Activated naive CD4-positive, alpha-beta T cell treated with anti-CD3 and anti-CD28 coated beads, Interleukin-2, amount 50 U/mL, for 72 hours (primary cell): ENCODE results near the gene VPS13D. TPM values are rescaled to one million over a fixed set of nuclear protein-coding genes. Genes with fewer than 3 reads are reported as not detected.

ENCODE experiments used
- ATAC-seq, 2 donors: fragments of 150-1000 bp; cut with Tn5 transposase; 2 replicates each; pipeline ENCODE4 v1.10.0; 2021; ENCODE audit warnings: mild to moderate bottlenecking in 2 of 2, moderate library complexity in 2 of 2
- DNase-seq, 2 donors: peaks; one replicate each; pipeline ENCODE4 v3.0.0; 2021 to 2022; ENCODE audit warnings: low spot score in 2 of 2
- H3K27ac Mint-ChIP-seq, 2 donors: one replicate each; pipeline ENCODE4 v1.8.0; 2022; ENCODE audit warnings: mild to moderate bottlenecking in 2 of 2, mixed read lengths in 2 of 2
- H3K36me3 Mint-ChIP-seq, 2 donors: one replicate each; pipeline ENCODE4 v1.8.0; 2022; ENCODE audit warnings: mixed read lengths in 2 of 2
- H3K9me3 Mint-ChIP-seq, 2 donors: one replicate each; pipeline ENCODE4 v1.8.0; 2022; ENCODE audit warnings: mixed read lengths in 2 of 2
- total RNA-seq, 2 donors: library from RNA; stranded (reverse); gene quantifications; one replicate each; pipeline ENCODE4 v1.2.3, GENCODE V29; 2022

The VPS13D gene
- total RNA-seq, 2 donors from 2014 or later = 31.2 to 40.7 TPM

GRCh38 chr1:12407962-12408454 is 178.2 kb downstream of the VPS13D start:
- Mint-ChIP-seq H3K9me3 (peaks cover 8 to 9% of the 10 kb centered on the region in 2 donors), H3K36me3 (peaks cover 47 to 59% of the 10 kb centered on the region in 2 donors), H3K27ac (peak overlapping the region in 1 of 2 donors; percentile 70)
- peak in 1 of 2 donors; percentile 16 for ATAC-seq
- no peak for DNase-seq

DNA sequence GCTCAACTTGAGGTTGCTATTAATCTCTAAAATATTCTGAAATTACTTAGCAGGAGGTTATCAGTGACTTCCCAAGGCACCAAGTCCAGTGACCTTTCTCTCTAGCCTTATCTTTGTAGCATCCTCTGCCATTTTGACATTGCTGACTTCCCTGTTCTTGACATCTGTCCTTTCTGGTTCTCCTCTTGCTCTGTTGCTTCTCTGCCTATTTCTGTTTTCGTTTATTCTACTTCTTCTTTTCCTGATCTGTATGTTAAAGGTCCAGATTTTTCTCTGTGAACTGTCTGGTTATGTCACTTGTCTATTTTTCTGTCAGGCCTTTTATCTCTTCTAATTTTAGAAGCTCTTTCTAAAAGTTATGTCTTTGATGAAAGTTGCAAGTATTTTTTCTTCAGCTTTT is 178.8 kb downstream of the VPS13D start:
- H3K27ac Mint-ChIP-seq = peak overlapping the region in 1 of 2 donors; percentile 4
- H3K36me3 Mint-ChIP-seq = peaks cover 43 to 55% of the 10 kb centered on the region in 2 donors
- no peak for DNase-seq
- no peak for ATAC-seq
- H3K9me3 Mint-ChIP-seq = peaks cover 8 to 9% of the 10 kb centered on the region in 2 donors

DNA sequence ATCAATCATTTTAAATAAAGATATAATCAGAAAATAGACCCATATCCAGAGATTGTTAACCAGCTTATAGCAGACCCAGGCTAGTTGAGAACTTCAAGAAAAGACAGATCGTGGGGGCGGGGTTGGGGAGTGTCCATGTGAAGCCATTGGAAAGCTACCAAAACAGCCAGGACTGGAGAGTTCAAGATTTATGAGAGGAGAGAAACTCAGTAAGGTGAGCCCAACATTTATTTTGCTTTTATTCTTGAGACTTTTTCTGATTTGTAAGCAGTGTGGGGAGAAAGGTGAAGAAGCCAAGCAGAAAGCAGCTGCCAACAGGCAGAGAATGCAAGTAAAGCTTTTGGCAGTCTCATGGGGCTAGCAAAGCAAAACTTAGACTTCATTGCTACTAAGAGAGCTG is 179.9 kb downstream of the VPS13D start:
- peak overlapping the region in 1 of 2 donors; percentile 55 for H3K27ac Mint-ChIP-seq
- DNase-seq (no peak), ATAC-seq (no peak)
- peaks cover 8 to 9% of the 10 kb centered on the region in 2 donors for H3K9me3 Mint-ChIP-seq
- peaks cover 36 to 45% of the 10 kb centered on the region in 2 donors for H3K36me3 Mint-ChIP-seq

DNA sequence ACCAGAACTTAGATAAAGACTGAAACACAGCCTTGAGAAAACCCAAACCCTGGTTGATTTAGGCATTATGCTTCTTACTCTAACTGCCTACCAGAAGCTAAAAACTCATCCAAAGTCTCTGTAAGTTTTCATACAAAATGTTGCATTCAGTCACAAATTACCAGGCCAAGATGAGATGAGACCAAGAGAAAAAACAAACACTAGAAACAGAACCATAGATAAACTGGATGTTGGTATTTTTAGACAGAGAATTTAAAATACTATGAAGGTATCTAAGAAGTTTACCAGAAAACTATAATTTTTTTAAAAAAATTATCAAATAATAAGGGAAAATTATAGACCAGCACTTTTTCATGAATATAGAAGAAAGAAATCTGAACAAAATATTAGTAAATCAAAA is 180.5 kb downstream of the VPS13D start:
- ATAC-seq = no peak
- H3K27ac Mint-ChIP-seq = no peak overlapping the region
- no peak for DNase-seq
- peaks cover 8 to 9% of the 10 kb centered on the region in 2 donors for H3K9me3 Mint-ChIP-seq
- peaks cover 31 to 49% of the 10 kb centered on the region in 2 donors for H3K36me3 Mint-ChIP-seq

DNA sequence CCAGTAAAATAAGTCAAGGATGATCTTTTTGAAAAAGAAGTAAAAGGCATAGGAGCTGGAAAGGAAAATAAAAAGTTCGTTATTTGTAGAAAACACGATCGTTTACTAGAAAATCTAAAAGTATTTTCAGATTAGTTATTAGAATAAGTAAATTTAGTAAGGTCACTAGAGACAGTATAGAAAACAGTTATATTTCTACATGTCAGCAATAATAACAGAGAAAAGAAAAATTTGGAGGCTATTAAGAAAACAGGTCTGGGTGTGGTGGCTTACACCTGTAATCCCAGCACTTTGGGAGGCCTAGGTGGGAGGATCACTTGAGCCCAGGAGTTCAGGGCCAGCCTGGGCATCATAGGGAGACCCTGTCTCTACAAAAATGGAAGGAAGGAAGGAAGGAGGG is 181.3 kb downstream of the VPS13D start:
- no peak for DNase-seq
- Mint-ChIP-seq H3K36me3 (peaks cover 34 to 54% of the 10 kb centered on the region in 2 donors), H3K27ac (no peak overlapping the region), H3K9me3 (peaks cover 8 to 9% of the 10 kb centered on the region in 2 donors)
- no peak for ATAC-seq

DNA sequence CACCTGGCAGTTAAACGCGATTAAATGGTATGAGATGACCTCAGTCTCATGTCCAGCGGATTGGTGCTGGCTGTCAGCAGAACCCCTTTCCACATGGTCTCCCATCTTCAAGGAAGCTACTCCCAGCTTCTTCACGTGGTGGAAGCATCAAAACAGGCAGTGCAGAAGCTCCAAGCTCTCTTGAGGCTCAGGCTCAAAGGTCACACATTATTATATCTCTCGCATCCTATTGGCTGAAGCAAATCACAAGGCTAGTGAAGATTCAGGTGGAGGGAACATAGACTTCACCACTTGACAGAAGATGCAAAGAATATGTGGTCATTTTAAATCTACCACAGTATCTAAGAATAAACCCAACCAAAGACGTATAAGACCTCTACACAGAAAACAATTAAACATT is 181.9 kb downstream of the VPS13D start:
- Mint-ChIP-seq H3K36me3 (peaks cover 35 to 60% of the 10 kb centered on the region in 2 donors), H3K9me3 (peaks cover 8 to 9% of the 10 kb centered on the region in 2 donors), H3K27ac (no peak overlapping the region)
- DNase-seq (no peak), ATAC-seq (no peak)

DNA sequence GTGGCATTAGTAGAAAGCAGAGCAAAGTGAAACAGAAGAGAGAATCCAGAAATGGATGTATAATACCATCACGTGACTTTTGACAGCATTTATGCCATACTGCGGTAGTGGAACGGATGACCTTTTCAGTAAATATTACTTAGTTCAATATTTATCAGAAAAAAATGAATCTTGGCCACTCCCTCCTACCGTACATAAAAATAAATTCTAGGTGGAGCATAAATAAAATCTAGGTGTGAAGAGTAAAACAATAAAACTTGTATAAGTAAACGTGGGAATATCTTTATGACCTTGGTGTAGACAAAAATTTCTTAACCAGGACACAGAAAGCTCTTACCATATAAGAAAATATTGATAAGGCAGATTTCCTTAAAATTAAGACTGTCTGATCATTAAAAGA is 182.6 kb downstream of the VPS13D start:
- ATAC-seq (no peak), DNase-seq (no peak)
- peaks cover 8 to 12% of the 10 kb centered on the region in 2 donors for H3K9me3 Mint-ChIP-seq
- H3K36me3 Mint-ChIP-seq = peaks cover 42 to 67% of the 10 kb centered on the region in 2 donors
- H3K27ac Mint-ChIP-seq = no peak overlapping the region

DNA sequence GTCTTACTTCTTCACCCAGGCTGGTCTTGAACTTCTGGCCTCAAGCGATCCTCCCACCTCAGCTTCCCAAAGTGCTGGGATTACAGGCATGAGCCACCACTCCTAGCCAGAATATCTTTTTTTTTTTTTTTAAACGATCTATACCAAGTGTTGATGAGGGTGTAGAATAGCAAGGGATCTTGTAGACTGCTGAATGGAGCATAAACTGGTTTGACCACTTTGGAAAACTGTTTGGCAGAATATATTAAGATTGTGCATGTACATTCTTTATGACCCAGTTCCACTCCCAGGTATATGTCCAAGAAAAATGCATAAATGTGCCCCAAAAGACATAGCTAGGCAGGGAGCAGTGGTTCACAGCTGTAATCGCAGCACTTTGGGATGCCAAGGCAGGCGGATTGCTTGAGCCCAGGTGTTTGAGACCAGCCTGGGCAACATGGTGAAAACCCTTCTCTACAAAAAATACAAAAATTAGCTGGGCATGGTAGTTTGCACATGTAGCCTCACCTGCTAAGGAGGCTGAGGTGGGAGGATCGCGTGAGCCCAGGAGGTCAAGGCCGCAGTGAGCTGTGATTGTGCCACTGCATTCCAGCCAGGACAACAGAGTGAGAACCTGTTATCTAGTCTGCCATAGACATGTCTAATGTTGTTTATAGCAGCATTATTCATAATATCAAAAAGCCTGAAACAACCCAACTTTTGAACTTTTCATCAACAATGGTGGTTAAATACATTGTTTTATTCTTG is 184.0 kb downstream of the VPS13D start:
- no peak for DNase-seq
- no peak for ATAC-seq
- peaks cover 8 to 12% of the 10 kb centered on the region in 2 donors for H3K9me3 Mint-ChIP-seq
- peaks cover 39 to 75% of the 10 kb centered on the region in 2 donors for H3K36me3 Mint-ChIP-seq
- H3K27ac Mint-ChIP-seq = peak overlapping the region in 1 of 2 donors; percentile 86

- Mint-ChIP-seq H3K36me3 (peaks cover 43 to 76% of the 10 kb centered on the region in 2 donors), H3K27ac (peak overlapping the region in 1 of 2 donors; percentile 86), H3K9me3 (peaks cover 8 to 11% of the 10 kb centered on the region in 2 donors)
- peak; percentile 48 to 93 for ATAC-seq
- DNase-seq = no peak
Observed at GRCh38 chr1:12414444-12415018, 184.7 kb downstream of the VPS13D start.

GRCh38 chr1:12415038-12415466 is 185.2 kb downstream of the VPS13D start:
- ATAC-seq (peak; percentile 69 to 81), DNase-seq (no peak)
- peak overlapping the region in 1 of 2 donors; percentile 86 for H3K27ac Mint-ChIP-seq
- peaks cover 41 to 72% of the 10 kb centered on the region in 2 donors for H3K36me3 Mint-ChIP-seq
- peaks cover 3 to 7% of the 10 kb centered on the region in 2 donors for H3K9me3 Mint-ChIP-seq

DNA sequence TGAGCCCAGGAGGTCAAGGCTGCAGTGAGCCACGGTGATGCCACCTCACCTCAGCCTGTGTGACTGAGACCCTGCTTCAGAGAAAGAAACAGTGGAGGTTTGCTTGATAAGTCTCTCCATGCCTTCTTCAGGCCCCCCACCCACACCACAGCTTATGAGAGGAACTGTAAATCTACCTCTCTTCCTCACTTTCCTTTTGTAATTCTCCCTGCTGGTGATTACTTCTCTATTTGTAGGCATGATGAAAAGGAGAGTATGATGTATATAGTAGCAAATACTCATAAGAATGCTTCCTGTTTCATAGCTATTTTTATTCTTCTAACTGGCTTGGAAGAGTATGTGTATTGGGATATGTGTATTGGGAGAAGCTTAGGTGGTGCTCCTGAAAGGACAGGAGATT is 186.3 kb downstream of the VPS13D start:
- DNase-seq = no peak
- peak in 1 of 2 donors; percentile 23 for ATAC-seq
- H3K27ac Mint-ChIP-seq = peak overlapping the region in 1 of 2 donors; percentile 86
- H3K36me3 Mint-ChIP-seq = peaks cover 39 to 62% of the 10 kb centered on the region in 2 donors
- peaks cover 0 to 3% of the 10 kb centered on the region in 2 donors for H3K9me3 Mint-ChIP-seq

DNA sequence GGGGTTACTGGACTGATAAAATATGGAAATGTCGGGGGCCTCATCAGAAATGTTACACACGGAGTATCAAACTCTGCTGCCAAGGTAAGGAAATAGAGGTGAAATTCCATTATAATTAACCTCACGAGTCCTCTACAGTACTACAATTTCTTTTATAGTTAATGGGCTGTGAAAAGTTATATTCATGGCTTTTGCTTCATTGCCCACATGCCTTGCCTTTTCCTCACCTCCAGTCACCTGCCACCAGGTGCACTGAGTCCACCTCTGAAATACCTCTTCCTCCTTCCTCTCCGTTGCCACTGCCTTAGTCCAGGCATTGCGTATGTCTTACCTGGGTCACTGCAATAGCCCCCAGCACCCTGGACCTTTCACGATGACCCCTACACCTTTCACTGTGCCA is 186.9 kb downstream of the VPS13D start:
- no peak for ATAC-seq
- peaks cover 0 to 3% of the 10 kb centered on the region in 2 donors for H3K9me3 Mint-ChIP-seq
- H3K27ac Mint-ChIP-seq = peak overlapping the region; percentile 65 to 86
- peaks cover 36 to 55% of the 10 kb centered on the region in 2 donors for H3K36me3 Mint-ChIP-seq
- DNase-seq = no peak

GRCh38 chr1:12417389-12417788 is 187.6 kb downstream of the VPS13D start:
- peaks cover 0 to 3% of the 10 kb centered on the region in 2 donors for H3K9me3 Mint-ChIP-seq
- peak overlapping the region in 1 of 2 donors; percentile 86 for H3K27ac Mint-ChIP-seq
- DNase-seq = no peak
- ATAC-seq = no peak
- peaks cover 30 to 49% of the 10 kb centered on the region in 2 donors for H3K36me3 Mint-ChIP-seq

GRCh38 chr1:12420171-12420570 is 190.3 kb downstream of the VPS13D start:
- peaks cover 30 to 37% of the 10 kb centered on the region in 2 donors for H3K36me3 Mint-ChIP-seq
- DNase-seq = no peak
- no peak for ATAC-seq
- H3K9me3 Mint-ChIP-seq = peaks cover 0 to 3% of the 10 kb centered on the region in 2 donors
- H3K27ac Mint-ChIP-seq = no peak overlapping the region

- no peak for ATAC-seq
- no peaks in the 10 kb centered on the region for H3K9me3 Mint-ChIP-seq
- no peak overlapping the region for H3K27ac Mint-ChIP-seq
- DNase-seq = no peak
- peaks cover 19 to 21% of the 10 kb centered on the region in 2 donors for H3K36me3 Mint-ChIP-seq
Observed at GRCh38 chr1:12422488-12422887, 192.7 kb downstream of the VPS13D start.

GRCh38 chr1:12424087-12424529 is 194.3 kb downstream of the VPS13D start:
- H3K27ac Mint-ChIP-seq = no peak overlapping the region
- no peaks in the 10 kb centered on the region for H3K9me3 Mint-ChIP-seq
- no peak for ATAC-seq
- no peak for DNase-seq
- peaks cover 16 to 20% of the 10 kb centered on the region in 2 donors for H3K36me3 Mint-ChIP-seq

DNA sequence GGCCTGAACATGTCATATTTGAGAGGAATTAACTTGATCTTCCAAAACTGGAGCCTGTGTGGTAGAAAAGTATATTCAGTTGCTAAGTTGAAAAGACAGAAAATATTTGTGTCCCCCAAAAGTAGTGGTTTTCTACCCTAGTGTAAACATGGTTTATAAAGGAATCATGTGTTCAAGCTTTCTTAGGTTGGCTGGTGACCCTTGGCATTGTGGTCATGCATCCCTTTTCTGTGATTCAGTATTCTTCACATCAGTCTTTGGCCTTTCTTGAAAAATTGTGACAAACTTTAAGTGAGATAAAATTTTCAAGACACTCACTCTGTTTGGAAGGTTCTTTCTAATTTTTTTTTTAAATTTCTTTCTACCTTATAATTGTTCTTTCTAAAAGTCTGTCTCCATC is 195.0 kb downstream of the VPS13D start:
- no peak overlapping the region for H3K27ac Mint-ChIP-seq
- peaks cover 11 to 15% of the 10 kb centered on the region in 2 donors for H3K36me3 Mint-ChIP-seq
- ATAC-seq = no peak
- DNase-seq = no peak
- H3K9me3 Mint-ChIP-seq = no peaks in the 10 kb centered on the region
